Measurements from ENCODE around the gene ZNF497. TPM values are rescaled to one million over a fixed set of nuclear protein-coding genes. Genes with fewer than 3 reads are reported as not detected.

ZNF497 gene
- total RNA-seq, 2 donors from 2014 or later, result 6.6 to 11.0 TPM

DNA sequence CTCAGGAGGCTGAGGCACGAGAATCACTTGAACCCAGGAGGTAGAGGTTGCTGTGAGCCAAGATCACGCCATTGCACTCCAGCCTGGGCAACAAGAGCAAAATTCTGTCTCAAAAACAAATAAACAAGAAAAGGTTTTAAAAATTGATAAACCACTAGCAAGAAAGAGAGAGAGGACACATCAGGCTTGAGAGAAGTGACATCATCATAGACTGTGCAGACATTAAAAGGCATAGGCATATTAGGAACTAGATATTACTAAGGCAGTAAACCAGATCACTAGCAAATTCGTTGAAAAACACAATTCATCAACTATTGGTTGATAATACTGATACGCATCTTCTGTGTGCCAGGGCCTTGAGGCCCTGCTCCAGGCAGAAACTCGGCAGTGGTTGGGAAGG lies 17.0 kb downstream of the ZNF497 start:
- Histone ChIP-seq H3K4me1 (replicated peaks) (no peaks in the 10 kb centered on the region), H3K36me3 (no peaks in the 10 kb centered on the region), H3K9me3 (no peaks in the 10 kb centered on the region), H3K27ac (no peak overlapping the region), H3K4me3 (no peak overlapping the region), H3K27me3 (replicated peaks; ENCODE audit: insufficient read depth) (peaks cover 3% of the 10 kb centered on the region)
- DNase-seq (ENCODE audit: low spot score), result no peak
- WGBS, result 61% methylated on average over 5 of the region's 5 CpGs
- TF ChIP-seq POLR2AphosphoS5 (IDR thresholded peaks at IDR 0.05) (no peak), POLR2A (IDR thresholded peaks at IDR 0.05) (no peak), CTCF (IDR thresholded peaks at IDR 0.05) (no peak)
- intact Hi-C loops (cut with DNase I), result no loop called here

DNA sequence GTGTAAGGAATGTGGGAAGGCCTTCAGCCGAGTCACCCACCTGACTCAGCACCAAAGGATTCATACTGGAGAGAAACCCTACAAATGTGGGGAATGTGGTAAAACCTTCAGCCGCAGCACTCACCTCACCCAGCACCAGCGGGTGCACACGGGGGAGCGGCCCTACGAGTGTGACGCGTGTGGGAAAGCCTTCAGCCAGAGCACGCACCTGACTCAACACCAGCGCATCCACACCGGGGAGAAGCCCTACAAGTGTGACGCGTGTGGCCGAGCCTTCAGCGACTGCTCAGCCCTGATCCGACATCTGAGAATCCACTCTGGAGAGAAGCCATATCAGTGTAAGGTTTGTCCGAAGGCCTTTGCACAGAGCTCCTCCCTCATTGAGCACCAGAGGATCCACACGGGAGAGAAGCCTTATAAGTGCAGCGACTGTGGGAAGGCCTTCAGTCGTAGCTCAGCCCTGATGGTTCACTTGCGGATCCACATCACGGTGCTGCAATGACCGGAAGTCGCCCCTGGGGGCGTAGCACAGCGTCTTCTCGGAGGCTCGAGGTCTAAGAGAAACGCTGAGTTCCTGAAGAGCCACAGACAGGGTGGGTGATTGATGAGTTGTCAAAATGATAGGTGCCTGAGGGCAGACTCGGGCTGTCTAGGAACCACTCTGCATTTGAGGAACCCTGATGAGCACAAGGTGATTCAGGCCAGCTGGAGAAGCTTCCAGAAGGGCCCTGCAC lies 23.6 kb downstream of the ZNF497 start:
- TF ChIP-seq POLR2A (IDR thresholded peaks at IDR 0.05) (no peak), POLR2AphosphoS5 (IDR thresholded peaks at IDR 0.05) (no peak), CTCF (IDR thresholded peaks at IDR 0.05) (no peak)
- 74% methylated on average over 30 of the region's 30 CpGs for WGBS
- Histone ChIP-seq H3K9me3 (no peaks in the 10 kb centered on the region), H3K36me3 (peaks cover 0 to 4% of the 10 kb centered on the region in 2 donors), H3K27ac (no peak overlapping the region), H3K27me3 (replicated peaks; ENCODE audit: insufficient read depth) (no peaks in the 10 kb centered on the region), H3K4me3 (no peak overlapping the region), H3K4me1 (replicated peaks) (no peaks in the 10 kb centered on the region)
- intact Hi-C loops (cut with DNase I), result no loop called here
- DNase-seq (ENCODE audit: low spot score), result no peak

GRCh38 chr19:58338336-58338735 lies 24.2 kb downstream of the ZNF497 start:
- Histone ChIP-seq H3K27me3 (replicated peaks; ENCODE audit: insufficient read depth) (no peaks in the 10 kb centered on the region), H3K27ac (no peak overlapping the region), H3K4me1 (replicated peaks) (no peaks in the 10 kb centered on the region), H3K36me3 (peaks cover 0 to 4% of the 10 kb centered on the region in 2 donors), H3K9me3 (no peaks in the 10 kb centered on the region), H3K4me3 (no peak overlapping the region)
- TF ChIP-seq POLR2AphosphoS5 (IDR thresholded peaks at IDR 0.05) (no peak), CTCF (IDR thresholded peaks at IDR 0.05) (no peak), POLR2A (IDR thresholded peaks at IDR 0.05) (no peak)
- WGBS, result 98% methylated on average over 11 of the region's 11 CpGs
- DNase-seq (ENCODE audit: low spot score), result no peak
- intact Hi-C loops (cut with DNase I), result no loop called here

DNA sequence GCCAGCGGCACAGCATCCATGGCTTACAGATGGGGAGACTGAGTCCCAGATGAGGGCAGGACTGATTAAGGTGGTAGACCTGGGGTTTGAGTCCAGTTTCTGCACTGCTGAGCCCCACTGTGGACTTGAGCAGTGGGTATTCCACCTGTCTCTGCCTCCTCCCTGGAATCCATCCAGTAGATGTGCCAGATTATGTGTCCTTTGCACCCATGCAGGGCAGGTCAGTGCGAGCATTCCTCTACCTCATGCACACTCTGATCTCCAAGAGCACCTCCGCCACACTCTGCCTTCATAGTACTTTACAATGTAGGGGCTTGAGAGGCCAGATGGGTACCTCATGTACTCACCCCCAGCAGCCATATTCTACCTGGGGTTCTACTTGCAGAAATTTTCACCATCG lies 25.7 kb downstream of the ZNF497 start:
- Histone ChIP-seq H3K4me1 (replicated peaks) (no peaks in the 10 kb centered on the region), H3K36me3 (peaks cover 0 to 4% of the 10 kb centered on the region in 2 donors), H3K27ac (no peak overlapping the region), H3K4me3 (no peak overlapping the region), H3K27me3 (replicated peaks; ENCODE audit: insufficient read depth) (no peaks in the 10 kb centered on the region), H3K9me3 (no peaks in the 10 kb centered on the region)
- intact Hi-C loops (cut with DNase I), result no loop called here
- 95% methylated on average over 4 of the region's 4 CpGs for WGBS
- TF ChIP-seq POLR2AphosphoS5 (IDR thresholded peaks at IDR 0.05), result no peak
- TF ChIP-seq POLR2A (IDR thresholded peaks at IDR 0.05), result no peak
- TF ChIP-seq CTCF (IDR thresholded peaks at IDR 0.05), result no peak
- no peak for DNase-seq (ENCODE audit: low spot score)

DNA sequence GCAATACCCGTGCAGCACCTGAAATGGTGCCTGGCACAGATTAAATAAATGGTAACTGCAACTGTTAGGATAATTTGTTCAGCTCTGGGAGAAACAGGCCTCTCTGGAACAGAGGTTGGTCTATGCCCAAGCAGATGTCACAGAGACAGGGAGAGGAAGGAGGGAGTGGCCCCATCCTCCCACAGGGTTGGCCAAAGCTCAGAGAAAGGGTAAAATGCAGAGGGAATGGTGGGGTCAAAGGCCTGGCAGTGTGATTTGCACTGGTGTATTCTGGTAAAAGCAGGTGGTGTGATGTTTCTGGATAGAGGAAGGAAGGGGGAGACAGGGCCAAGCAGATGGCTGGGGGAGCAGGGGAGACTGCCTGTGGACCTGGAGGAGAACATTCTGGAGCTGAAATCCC lies 26.3 kb downstream of the ZNF497 start:
- intact Hi-C loops (cut with DNase I), result no loop called here
- TF ChIP-seq CTCF (IDR thresholded peaks at IDR 0.05) (no peak), POLR2A (IDR thresholded peaks at IDR 0.05) (no peak), POLR2AphosphoS5 (IDR thresholded peaks at IDR 0.05) (no peak)
- Histone ChIP-seq H3K27me3 (replicated peaks; ENCODE audit: insufficient read depth) (no peaks in the 10 kb centered on the region), H3K4me3 (no peak overlapping the region), H3K4me1 (replicated peaks) (no peaks in the 10 kb centered on the region), H3K9me3 (no peaks in the 10 kb centered on the region), H3K36me3 (peaks cover 0 to 4% of the 10 kb centered on the region in 2 donors), H3K27ac (no peak overlapping the region)
- WGBS, result 91% methylated on average over 1 of the region's 1 CpG
- no peak for DNase-seq (ENCODE audit: low spot score)
